ENCODE results near the gene DHRS3. TPM values are rescaled to one million over a fixed set of nuclear protein-coding genes. Genes with fewer than 3 reads are reported as not detected.

Gene DHRS3
- total RNA-seq, 1 donor from 2014 or later: 214 TPM

DNA sequence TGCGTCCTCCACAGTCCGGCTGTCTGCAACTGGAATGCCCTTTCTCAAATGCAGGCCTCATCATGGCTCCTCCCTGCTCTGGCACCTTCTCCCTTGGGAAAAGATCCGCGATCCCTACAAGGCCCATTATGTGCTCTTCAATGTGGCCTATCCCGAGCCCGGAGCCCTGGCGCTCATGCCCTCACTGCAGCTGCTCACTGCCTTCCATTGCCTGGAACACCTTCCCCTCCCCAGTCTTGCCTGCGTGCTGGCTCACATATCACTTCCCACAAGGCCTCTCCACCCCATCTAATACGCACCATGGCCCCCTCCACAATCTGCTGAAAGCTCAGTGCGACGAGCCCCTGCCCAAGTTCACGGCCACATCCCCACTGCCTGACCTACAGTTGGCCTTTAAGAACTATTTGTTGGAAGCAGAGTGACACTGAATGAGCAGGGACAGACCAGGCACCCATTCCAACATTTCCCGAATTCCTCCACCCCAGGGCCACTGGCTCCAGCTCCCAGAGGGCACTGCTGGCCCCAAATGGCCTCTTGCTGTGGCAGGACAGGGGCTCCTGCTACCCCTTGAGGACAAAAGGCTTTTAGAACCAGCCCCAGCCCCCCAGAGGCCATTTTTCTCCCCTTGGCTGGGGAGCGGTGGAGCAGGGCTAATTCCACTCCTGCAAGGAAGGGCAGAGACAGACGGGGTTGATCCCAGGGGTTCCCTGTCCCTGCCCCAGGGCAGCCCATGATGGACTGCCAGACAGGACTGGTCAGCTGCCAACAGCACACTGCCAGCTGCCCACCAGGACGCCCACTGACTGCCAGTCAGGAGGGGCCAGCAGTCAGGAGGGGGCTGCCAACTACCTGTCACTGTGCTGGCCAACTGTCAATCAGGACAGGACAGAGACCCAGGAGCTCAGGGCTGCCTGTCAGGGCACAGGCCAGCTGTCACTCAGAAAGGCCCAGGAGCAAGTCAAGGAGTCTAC lies 64.8 kb downstream of the DHRS3 start:
- DNase-seq (ENCODE audit: low spot score, unreplicated experiment): no peak
- TF ChIP-seq, protein P1, sequence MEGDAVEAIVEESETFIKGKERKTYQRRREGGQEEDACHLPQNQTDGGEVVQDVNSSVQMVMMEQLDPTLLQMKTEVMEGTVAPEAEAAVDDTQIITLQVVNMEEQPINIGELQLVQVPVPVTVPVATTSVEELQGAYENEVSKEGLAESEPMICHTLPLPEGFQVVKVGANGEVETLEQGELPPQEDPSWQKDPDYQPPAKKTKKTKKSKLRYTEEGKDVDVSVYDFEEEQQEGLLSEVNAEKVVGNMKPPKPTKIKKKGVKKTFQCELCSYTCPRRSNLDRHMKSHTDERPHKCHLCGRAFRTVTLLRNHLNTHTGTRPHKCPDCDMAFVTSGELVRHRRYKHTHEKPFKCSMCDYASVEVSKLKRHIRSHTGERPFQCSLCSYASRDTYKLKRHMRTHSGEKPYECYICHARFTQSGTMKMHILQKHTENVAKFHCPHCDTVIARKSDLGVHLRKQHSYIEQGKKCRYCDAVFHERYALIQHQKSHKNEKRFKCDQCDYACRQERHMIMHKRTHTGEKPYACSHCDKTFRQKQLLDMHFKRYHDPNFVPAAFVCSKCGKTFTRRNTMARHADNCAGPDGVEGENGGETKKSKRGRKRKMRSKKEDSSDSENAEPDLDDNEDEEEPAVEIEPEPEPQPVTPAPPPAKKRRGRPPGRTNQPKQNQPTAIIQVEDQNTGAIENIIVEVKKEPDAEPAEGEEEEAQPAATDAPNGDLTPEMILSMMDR (IDR thresholded peaks at IDR 0.05; ENCODE audit: unreplicated experiment): no peak
- peaks cover 15% of the 10 kb centered on the region for H3K4me1 Mint-ChIP-seq (ENCODE audit: low read depth)
- peak overlapping the region; percentile 35 for H3K4me3 Mint-ChIP-seq (ENCODE audit: low read depth)
- peaks cover 5% of the 10 kb centered on the region for H3K27me3 Mint-ChIP-seq
- no peaks in the 10 kb centered on the region for H3K9me3 Mint-ChIP-seq (ENCODE audit: low read depth)
- peaks cover 1% of the 10 kb centered on the region for H3K36me3 Mint-ChIP-seq (ENCODE audit: insufficient read depth)
- H3K27ac Mint-ChIP-seq: peak overlapping the region; percentile 38

DNA sequence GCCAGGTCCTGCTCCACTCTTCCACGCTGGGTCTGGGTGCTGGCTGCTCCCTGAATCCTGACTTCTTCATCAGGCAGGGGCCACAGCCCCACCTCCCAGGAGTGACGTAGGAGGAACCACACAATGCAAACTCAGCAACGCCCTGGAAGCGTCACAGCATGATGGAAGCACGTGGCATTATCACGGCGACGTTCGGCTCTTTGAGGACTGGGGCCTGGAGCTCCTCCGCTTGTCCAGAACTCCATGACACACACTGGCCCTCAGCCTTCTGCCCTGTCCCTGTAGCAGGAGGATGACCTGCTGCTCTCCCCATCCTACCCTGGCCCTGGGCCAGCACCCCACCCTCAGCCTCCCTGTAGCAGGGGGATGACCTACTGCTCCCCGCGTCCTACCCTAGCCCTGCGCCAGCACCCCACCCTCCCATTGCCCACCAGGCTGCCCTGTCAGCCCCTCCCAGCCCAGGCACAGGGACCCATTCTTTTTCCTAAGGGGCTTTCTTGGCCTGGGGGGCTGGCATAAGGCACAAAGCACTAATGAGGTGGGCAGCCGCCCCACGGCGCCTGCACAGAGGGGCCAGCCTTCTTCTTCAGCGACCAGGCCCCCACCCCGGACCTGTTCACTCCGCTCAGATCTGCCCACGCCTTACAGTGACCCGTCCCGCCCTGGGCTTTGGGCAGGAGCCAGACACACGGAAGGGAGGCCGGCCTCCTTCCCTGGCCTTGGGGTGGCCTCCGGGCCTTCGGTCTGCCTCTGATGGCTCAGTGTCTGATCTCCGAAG lies 65.7 kb downstream of the DHRS3 start:
- TF ChIP-seq, protein P1 (IDR thresholded peaks at IDR 0.05; ENCODE audit: unreplicated experiment): no peak
- no peak for DNase-seq (ENCODE audit: low spot score, unreplicated experiment)
- H3K27me3 Mint-ChIP-seq: peaks cover 8% of the 10 kb centered on the region
- H3K9me3 Mint-ChIP-seq (ENCODE audit: low read depth): no peaks in the 10 kb centered on the region
- no peaks in the 10 kb centered on the region for H3K36me3 Mint-ChIP-seq (ENCODE audit: insufficient read depth)
- H3K27ac Mint-ChIP-seq: no peak overlapping the region
- H3K4me3 Mint-ChIP-seq (ENCODE audit: low read depth): no peak overlapping the region
- peaks cover 18% of the 10 kb centered on the region for H3K4me1 Mint-ChIP-seq (ENCODE audit: low read depth)

DNA sequence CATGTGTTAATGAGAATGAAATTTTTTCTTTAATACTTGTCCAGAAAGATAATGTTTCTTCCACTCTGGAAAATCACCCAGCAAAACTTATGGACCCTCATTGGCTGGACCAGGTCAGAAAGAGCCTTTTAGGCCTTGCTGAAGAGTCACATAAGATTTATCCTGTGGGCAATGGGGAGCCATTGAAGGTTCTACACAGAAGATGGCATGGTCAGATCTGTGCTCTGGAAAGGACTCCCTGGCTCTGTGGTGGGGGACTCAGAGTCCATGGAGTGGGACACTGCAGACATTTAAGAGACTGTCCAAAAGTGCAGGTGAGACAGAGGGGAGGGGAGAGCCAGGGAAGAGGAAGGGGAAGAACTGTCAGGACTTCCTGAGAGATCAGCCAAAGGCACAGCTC lies 66.4 kb downstream of the DHRS3 start:
- peaks cover 8% of the 10 kb centered on the region for H3K27me3 Mint-ChIP-seq
- H3K9me3 Mint-ChIP-seq (ENCODE audit: low read depth): no peaks in the 10 kb centered on the region
- no peaks in the 10 kb centered on the region for H3K36me3 Mint-ChIP-seq (ENCODE audit: insufficient read depth)
- TF ChIP-seq, protein P1 (IDR thresholded peaks at IDR 0.05; ENCODE audit: unreplicated experiment): no peak
- H3K27ac Mint-ChIP-seq: no peak overlapping the region
- peaks cover 17% of the 10 kb centered on the region for H3K4me1 Mint-ChIP-seq (ENCODE audit: low read depth)
- no peak overlapping the region for H3K4me3 Mint-ChIP-seq (ENCODE audit: low read depth)
- DNase-seq (ENCODE audit: low spot score, unreplicated experiment): no peak

DNA sequence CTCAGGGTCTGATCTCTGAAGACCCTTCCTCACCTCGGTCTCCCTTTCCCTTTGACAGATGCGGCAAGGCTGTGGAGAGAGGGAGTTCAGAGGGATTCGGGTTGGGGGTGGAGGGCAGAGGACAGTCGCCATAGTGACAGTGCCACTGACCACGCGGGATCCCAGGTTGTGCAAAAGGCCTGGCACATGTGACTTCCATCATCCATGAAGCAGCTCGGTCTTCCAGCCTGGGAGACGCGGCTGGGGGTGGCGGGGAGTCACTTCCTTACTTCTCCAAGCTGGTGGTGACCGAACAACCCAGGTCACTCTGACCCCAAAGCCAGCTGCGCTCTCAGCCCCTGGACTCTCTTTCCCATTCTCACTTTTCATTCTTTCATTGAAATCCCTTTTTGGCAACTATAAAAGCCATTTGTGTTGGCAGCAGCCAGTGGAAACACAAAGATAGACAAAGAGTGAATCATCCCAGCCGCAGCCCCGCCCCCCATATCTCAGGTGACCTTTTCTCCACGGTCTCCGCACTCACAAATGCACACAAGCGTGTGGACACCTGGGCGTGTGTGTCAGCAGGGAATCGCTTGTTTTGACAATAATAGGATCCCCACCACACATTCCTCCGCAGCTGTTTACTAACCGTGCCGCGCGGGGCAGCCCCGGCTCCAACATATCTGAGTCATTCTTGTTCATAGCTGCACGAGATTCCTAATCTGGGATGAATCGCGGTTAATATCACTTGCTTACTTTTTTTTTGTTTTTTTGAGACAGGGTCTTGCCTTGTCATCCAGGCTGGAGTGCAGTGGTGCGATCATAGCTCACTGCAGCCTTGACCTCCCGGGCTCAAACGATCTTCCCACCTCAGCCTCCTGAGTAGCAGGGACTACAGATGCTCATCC lies 68.3 kb downstream of the DHRS3 start:
- TF ChIP-seq, protein P1 (IDR thresholded peaks at IDR 0.05; ENCODE audit: unreplicated experiment): no peak
- Mint-ChIP-seq H3K27ac (peak overlapping the region; percentile 81), H3K27me3 (peaks cover 8% of the 10 kb centered on the region), H3K9me3 (ENCODE audit: low read depth) (no peaks in the 10 kb centered on the region), H3K36me3 (ENCODE audit: insufficient read depth) (no peaks in the 10 kb centered on the region), H3K4me1 (ENCODE audit: low read depth) (peaks cover 15% of the 10 kb centered on the region), H3K4me3 (ENCODE audit: low read depth) (no peak overlapping the region)
- DNase-seq (ENCODE audit: low spot score, unreplicated experiment): no peak

Data from progenitor cell of endocrine pancreas (in vitro differentiated cells).